Medulla oblongata (tissue), 1 donor: ENCODE measurements around the gene LAMA5.
A peak's percentile ranks its signal among the peaks of the same experiment; 100 is the strongest.
"Not testable (repeated sequence)": the region's sequence is repeated elsewhere in the genome, so short reads cannot be mapped to it uniquely, and the experiment has no call there.

Experiments used
- DNase-seq: peaks from one replicate; pipeline ENCODE4 v3.0.0-alpha.2; 2015; ENCODE audit errors: extremely low spot score

The LAMA5 gene

GRCh38 chr20:62388839-62389600, 21.9 kb upstream of the LAMA5 start:
- no peak for DNase-seq

- DNase-seq: no peak
Measured at GRCh38 chr20:62387933-62388635, 21.0 kb upstream of the LAMA5 start.

GRCh38 chr20:62387219-62387913, 20.3 kb upstream of the LAMA5 start:
- no peak for DNase-seq

- peak; percentile 93 for DNase-seq
Measured at GRCh38 chr20:62386383-62387218, 19.5 kb upstream of the LAMA5 start, which contains the start of gene RPS21. Gene RPS21 (plus strand): TSS chr20:62387103. CDS start chr20:62387339, 236 bp downstream.

- DNase-seq: peak; percentile 82
Measured at GRCh38 chr20:62382306-62383198, 15.4 kb upstream of the LAMA5 start.

GRCh38 chr20:62381842-62382241, 14.7 kb upstream of the LAMA5 start:
- no peak for DNase-seq

GRCh38 chr20:62381202-62381797, 14.2 kb upstream of the LAMA5 start:
- DNase-seq: no peak

GRCh38 chr20:62378215-62378614, 11.1 kb upstream of the LAMA5 start:
- DNase-seq: no peak

GRCh38 chr20:62377615-62378178, 10.6 kb upstream of the LAMA5 start:
- DNase-seq: no peak

- DNase-seq: no peak
Measured at GRCh38 chr20:62377064-62377461, 10.0 kb upstream of the LAMA5 start.

- no peak for DNase-seq
Measured at GRCh38 chr20:62376112-62377063, 9.3 kb upstream of the LAMA5 start.

- no peak for DNase-seq
Measured at GRCh38 chr20:62374331-62375152, 7.4 kb upstream of the LAMA5 start.

- DNase-seq: not testable (repeated sequence)
Measured at GRCh38 chr20:62373631-62374179, 6.6 kb upstream of the LAMA5 start.

GRCh38 chr20:62372042-62372993, 5.2 kb upstream of the LAMA5 start:
- DNase-seq: no peak

- no peak for DNase-seq
Measured at GRCh38 chr20:62371588-62372041, 4.5 kb upstream of the LAMA5 start.
